Mesendoderm (in vitro differentiated cells): Measurements from ENCODE around the gene AGTR1.

Experiments used
- DNase-seq: peaks from one replicate; pipeline ENCODE4 v3.0.0; 2013
- H2AK5ac ChIP-seq: 2 replicates; pipeline ENCODE4 v1.6.1; 2013; ENCODE audit warnings: low read length, inconsistent platforms
- H2BK120ac ChIP-seq: 2 replicates; pipeline ENCODE4 v1.6.1; 2013; ENCODE audit warnings: low read depth, mild to moderate bottlenecking, low read length, moderate library complexity, mixed read lengths
- H2BK15ac ChIP-seq: replicated peaks from 2 replicates; pipeline ENCODE4 v1.6.1; 2013; ENCODE audit warnings: low read depth, mild to moderate bottlenecking, moderate library complexity
- H2BK5ac ChIP-seq: 2 replicates; pipeline ENCODE4 v1.6.1; 2013; ENCODE audit warnings: low read length, inconsistent platforms
- H3K18ac ChIP-seq: 2 replicates; pipeline ENCODE4 v1.6.1; 2013; ENCODE audit warnings: mild to moderate bottlenecking, low read length, mixed read lengths
- H3K23ac ChIP-seq: one replicate; pipeline ENCODE4 v1.6.1; 2013; ENCODE audit warnings: low read length
- H3K27ac ChIP-seq: 2 replicates; pipeline ENCODE4 v1.5.1; 2013; ENCODE audit warnings: low read depth, mild to moderate bottlenecking, inconsistent platforms, low read length, moderate library complexity
- H3K27me3 ChIP-seq: 2 replicates; pipeline ENCODE4 v1.6.1; 2013; ENCODE audit warnings: low read length, control low read depth, mild to moderate bottlenecking, inconsistent platforms; ENCODE audit not compliant: insufficient read depth, poor library complexity
- H3K36me3 ChIP-seq: 2 replicates; pipeline ENCODE4 v1.6.1; 2013; ENCODE audit warnings: low read length, inconsistent platforms; ENCODE audit not compliant: control insufficient read depth, insufficient read depth
- H3K4ac ChIP-seq: one replicate; pipeline ENCODE4 v1.6.1; 2013; ENCODE audit warnings: low read depth, mild to moderate bottlenecking, low read length, moderate library complexity
- H3K4me1 ChIP-seq: 2 replicates; pipeline ENCODE4 v1.6.1; 2013; ENCODE audit warnings: low read depth, low read length, inconsistent platforms; ENCODE audit not compliant: control insufficient read depth
- H3K4me2 ChIP-seq: 2 replicates; pipeline ENCODE4 v1.6.1; 2013; ENCODE audit warnings: low read length
- H3K4me3 ChIP-seq: 2 replicates; pipeline ENCODE4 v1.5.1; 2013; ENCODE audit warnings: mild to moderate bottlenecking, low read length
- H3K56ac ChIP-seq: one replicate; pipeline ENCODE4 v1.6.1; 2013; ENCODE audit warnings: low read length
- H3K79me1 ChIP-seq: 2 replicates; pipeline ENCODE4 v1.6.1; 2013; ENCODE audit warnings: low read length, inconsistent platforms
- H3K79me2 ChIP-seq: 2 replicates; pipeline ENCODE4 v1.6.1; 2013; ENCODE audit warnings: mild to moderate bottlenecking, low read length; ENCODE audit not compliant: control insufficient read depth, insufficient read depth
- H3K9ac ChIP-seq: 2 replicates; pipeline ENCODE4 v1.6.1; 2013; ENCODE audit warnings: low read length, inconsistent platforms
- H4K5ac ChIP-seq: one replicate; pipeline ENCODE4 v1.6.1; 2013; ENCODE audit warnings: low read length
- H4K8ac ChIP-seq: one replicate; pipeline ENCODE4 v1.6.1; 2013; ENCODE audit warnings: low read depth, mild to moderate bottlenecking, control low read depth, low read length, moderate library complexity
- WGBS: extraction: QIAGEN DNeasy Blood & Tissue Kit; methylation state at CpG from one replicate; pipeline ENCODE4 v1.1.7; 2013; ENCODE audit warnings: low lambda C conversion rate, missing lambda C conversion rate; ENCODE audit not compliant: insufficient coverage; ENCODE audit errors: extremely low coverage; 5-methylcytosine and 5-hydroxymethylcytosine counted together

AGTR1 gene

DNA sequence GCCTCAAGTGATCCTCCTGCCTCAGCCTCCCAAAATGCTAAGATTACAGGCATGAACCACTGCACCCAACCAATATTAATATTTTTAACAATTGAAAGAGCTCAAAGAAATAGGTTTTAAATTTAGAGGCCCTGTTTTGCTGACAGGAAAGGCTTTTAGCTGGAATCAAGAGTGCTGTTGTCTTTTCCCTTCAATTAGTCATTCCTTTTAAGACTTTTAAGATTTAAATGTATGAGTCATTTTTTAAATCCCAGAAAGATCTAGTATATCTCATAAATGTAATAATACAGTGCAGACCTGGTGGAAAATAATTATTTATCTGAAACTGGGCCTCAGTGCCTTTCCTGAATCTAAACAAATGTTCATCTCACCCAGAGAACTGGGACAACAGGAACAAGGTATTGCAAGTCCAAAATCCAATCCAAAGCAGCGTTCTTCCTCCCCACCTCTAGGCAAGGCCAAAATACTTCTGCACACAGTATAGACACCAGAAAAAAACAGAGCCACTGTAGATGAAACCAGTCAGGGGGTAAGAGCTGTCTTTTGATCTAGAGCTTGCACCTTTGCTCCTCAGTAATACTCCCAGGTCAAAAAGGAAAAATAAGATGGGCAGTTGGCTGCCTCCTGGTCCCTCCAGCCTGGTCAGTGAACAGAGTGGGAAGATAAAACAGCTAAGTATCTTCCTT is 14.4 kb downstream of the AGTR1 start:
- H2BK5ac ChIP-seq = no peak overlapping the region
- H4K8ac ChIP-seq = no peak overlapping the region
- no peaks in the 10 kb centered on the region for H3K79me1 ChIP-seq
- H3K23ac ChIP-seq = no peak overlapping the region
- H2AK5ac ChIP-seq = no peak overlapping the region
- no peak overlapping the region for H3K56ac ChIP-seq
- no peak overlapping the region for H3K4ac ChIP-seq
- H2BK120ac ChIP-seq = no peak overlapping the region
- no peak overlapping the region for H3K18ac ChIP-seq
- no peak overlapping the region for H2BK15ac ChIP-seq
- no peak overlapping the region for H4K5ac ChIP-seq
- no peaks in the 10 kb centered on the region for H3K4me1 ChIP-seq
- no peak overlapping the region for H3K4me3 ChIP-seq
- no peaks in the 10 kb centered on the region for H3K36me3 ChIP-seq
- H3K9ac ChIP-seq = no peak overlapping the region
- H3K27me3 ChIP-seq = no peaks in the 10 kb centered on the region
- no peaks in the 10 kb centered on the region for H3K79me2 ChIP-seq
- DNase-seq = no peak
- WGBS = no CpG with 5 or more reads among the region's 1 CpG
- no peak overlapping the region for H3K4me2 ChIP-seq
- no peak overlapping the region for H3K27ac ChIP-seq

GRCh38 chr3:148714521-148714920 is 16.8 kb downstream of the AGTR1 start:
- Histone ChIP-seq H3K9ac (no peak overlapping the region), H2AK5ac (no peak overlapping the region), H3K79me2 (no peaks in the 10 kb centered on the region), H3K4me3 (no peak overlapping the region), H3K4ac (no peak overlapping the region), H3K4me1 (no peaks in the 10 kb centered on the region), H2BK120ac (no peak overlapping the region), H3K27ac (no peak overlapping the region), H3K56ac (no peak overlapping the region), H4K5ac (no peak overlapping the region), H3K23ac (no peak overlapping the region), H3K27me3 (no peaks in the 10 kb centered on the region), H3K79me1 (no peaks in the 10 kb centered on the region), H2BK5ac (no peak overlapping the region), H3K18ac (no peak overlapping the region), H3K36me3 (no peaks in the 10 kb centered on the region), H4K8ac (no peak overlapping the region), H2BK15ac (no peak overlapping the region), H3K4me2 (no peak overlapping the region)
- WGBS = no CpG with 5 or more reads among the region's 1 CpG
- no peak for DNase-seq

GRCh38 chr3:148716657-148717056 is 19.0 kb downstream of the AGTR1 start:
- H2AK5ac ChIP-seq = no peak overlapping the region
- H3K36me3 ChIP-seq = no peaks in the 10 kb centered on the region
- no peaks in the 10 kb centered on the region for H3K27me3 ChIP-seq
- H3K4me1 ChIP-seq = no peaks in the 10 kb centered on the region
- no CpG with 5 or more reads among the region's 1 CpG for WGBS
- DNase-seq = no peak
- H3K23ac ChIP-seq = no peak overlapping the region
- no peak overlapping the region for H4K8ac ChIP-seq
- no peak overlapping the region for H3K56ac ChIP-seq
- H2BK5ac ChIP-seq = no peak overlapping the region
- H2BK120ac ChIP-seq = no peak overlapping the region
- H3K27ac ChIP-seq = no peak overlapping the region
- H3K18ac ChIP-seq = no peak overlapping the region
- H2BK15ac ChIP-seq = no peak overlapping the region
- H3K4me3 ChIP-seq = no peak overlapping the region
- no peaks in the 10 kb centered on the region for H3K79me1 ChIP-seq
- no peak overlapping the region for H3K4me2 ChIP-seq
- no peak overlapping the region for H3K9ac ChIP-seq
- H3K79me2 ChIP-seq = no peaks in the 10 kb centered on the region
- no peak overlapping the region for H4K5ac ChIP-seq
- H3K4ac ChIP-seq = no peak overlapping the region

DNA sequence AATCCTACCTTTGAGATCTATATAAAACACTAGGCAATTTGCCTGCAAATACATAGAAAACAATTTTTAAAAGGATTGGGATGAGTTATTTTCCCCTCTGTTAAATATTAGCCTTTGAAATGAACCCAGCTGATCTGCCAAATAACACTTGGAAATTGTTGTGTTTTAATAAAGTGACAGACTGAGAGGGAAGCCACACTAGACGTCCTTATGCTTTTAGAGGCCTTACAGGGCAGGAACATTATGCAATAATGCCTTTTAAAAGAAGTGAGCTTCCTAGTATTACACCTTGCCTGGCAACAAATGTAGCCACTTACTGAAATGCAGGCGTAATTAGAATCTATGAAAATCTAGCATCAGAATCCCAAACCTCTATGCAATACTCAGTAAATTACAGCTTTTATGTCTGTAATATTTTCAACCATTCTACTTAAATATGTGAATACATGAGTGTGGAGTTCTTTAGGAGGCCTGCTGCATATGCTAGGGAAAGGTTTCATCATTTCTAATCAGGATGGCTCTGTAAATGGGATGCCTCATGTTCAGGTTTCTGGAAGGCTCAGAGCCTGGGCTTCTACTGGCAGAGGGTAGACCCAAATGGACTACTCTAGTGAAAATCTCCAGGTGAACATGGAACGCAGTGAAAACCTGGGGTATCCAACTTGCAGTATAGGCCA is 20.3 kb downstream of the AGTR1 start:
- Histone ChIP-seq H2BK15ac (no peak overlapping the region), H3K9ac (no peak overlapping the region), H4K5ac (no peak overlapping the region), H2AK5ac (no peak overlapping the region), H2BK5ac (no peak overlapping the region), H3K23ac (no peak overlapping the region), H3K56ac (no peak overlapping the region), H3K4me3 (no peak overlapping the region), H3K79me1 (no peaks in the 10 kb centered on the region), H3K27ac (no peak overlapping the region), H3K18ac (no peak overlapping the region), H3K4me2 (no peak overlapping the region), H3K36me3 (no peaks in the 10 kb centered on the region), H3K4me1 (no peaks in the 10 kb centered on the region), H3K79me2 (no peaks in the 10 kb centered on the region), H2BK120ac (no peak overlapping the region), H3K4ac (no peak overlapping the region), H4K8ac (no peak overlapping the region), H3K27me3 (no peaks in the 10 kb centered on the region)
- DNase-seq = no peak
- no CpG with 5 or more reads among the region's 3 CpGs for WGBS

DNA sequence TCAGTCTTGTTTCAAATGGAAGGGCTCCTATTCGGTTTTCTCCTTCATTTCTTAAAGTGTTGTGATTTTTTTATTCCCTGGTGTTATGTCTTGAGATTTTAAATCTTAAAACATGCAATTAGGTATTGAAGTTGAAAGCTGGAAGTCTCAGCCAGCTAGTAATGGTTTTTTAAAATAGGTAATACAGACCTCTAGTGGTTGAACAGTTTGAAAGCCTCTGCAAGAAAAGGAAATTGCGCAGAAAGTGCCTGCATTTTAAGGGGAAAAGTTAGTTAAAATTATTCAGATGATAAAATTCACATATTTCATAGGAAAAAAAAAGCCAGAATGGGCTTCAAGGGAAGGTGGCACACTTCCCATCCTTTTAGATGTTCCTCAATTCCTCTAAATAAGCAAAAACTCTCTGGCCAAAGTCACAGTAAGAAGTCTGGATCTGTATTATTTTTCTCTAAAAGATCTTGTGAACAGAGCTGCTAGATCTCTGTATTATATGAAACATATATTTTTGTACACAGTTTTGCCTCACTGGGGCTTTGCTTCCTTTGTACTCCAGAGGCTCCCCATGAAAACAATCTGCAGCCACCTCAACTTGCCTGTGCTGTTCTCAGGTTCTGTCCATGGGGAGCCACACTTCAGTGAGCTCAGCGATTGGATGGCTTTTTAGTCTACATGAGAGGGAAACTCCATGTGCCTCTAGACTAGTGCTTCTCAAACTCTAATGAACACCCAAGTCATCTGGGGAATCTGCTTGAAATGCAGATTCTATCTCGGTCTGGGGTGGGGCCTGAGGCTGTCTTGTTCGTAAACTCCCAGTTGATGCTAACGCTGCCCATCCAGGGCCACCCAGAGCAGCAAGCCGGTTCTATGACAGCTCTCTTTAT is 21.5 kb downstream of the AGTR1 start:
- WGBS = no CpG with 5 or more reads among the region's 7 CpGs
- Histone ChIP-seq H2BK15ac (no peak overlapping the region), H2AK5ac (no peak overlapping the region), H3K79me2 (no peaks in the 10 kb centered on the region), H3K56ac (no peak overlapping the region), H2BK120ac (no peak overlapping the region), H3K79me1 (no peaks in the 10 kb centered on the region), H3K18ac (no peak overlapping the region), H3K23ac (no peak overlapping the region), H3K36me3 (no peaks in the 10 kb centered on the region), H3K4me2 (no peak overlapping the region), H3K4me1 (no peaks in the 10 kb centered on the region), H3K27ac (no peak overlapping the region), H4K5ac (no peak overlapping the region), H3K4ac (no peak overlapping the region), H2BK5ac (no peak overlapping the region), H4K8ac (no peak overlapping the region), H3K4me3 (no peak overlapping the region), H3K9ac (no peak overlapping the region), H3K27me3 (no peaks in the 10 kb centered on the region)
- peak; percentile 13 for DNase-seq
